ENCODE results near the gene PTPRF.

Gene PTPRF

DNA sequence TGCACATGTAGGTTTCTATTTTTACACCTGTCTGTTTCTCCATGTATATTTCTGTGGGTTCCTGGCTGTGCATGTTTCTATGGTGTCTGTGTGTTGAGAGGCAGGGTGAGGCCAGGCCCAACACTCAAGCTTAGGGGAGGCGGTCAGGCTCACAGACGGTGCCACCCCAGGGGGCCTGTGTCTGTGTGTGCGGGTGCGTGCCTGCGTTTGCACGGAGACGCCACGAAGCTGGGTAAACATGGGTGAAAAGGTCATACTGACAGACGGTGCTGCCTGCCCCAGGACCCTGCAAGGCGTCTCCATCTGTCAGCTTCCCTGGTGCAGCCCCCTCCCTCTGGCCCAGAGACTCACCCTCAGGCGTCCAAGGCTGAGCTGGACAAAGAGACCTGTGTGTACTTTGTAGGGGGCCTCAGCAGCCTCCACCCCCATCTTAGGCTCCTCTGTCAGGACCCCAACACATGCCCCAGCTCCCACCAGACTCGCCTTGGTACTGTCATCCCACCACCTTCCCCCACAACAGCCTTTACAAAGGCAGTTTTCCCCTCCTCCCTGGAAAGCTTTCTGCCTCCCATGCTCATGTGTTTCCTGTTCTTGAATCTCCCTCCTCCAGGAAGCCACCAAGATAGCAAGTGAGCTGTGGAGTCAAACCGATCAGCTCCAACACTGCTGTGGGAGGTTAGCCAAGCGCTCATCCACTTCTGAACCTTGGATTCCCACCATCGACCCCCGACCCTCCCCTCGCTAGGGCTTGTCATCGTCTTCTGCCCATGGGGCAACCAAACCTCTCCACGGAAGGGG is 34.1 kb downstream of the PTPRF start:
- no peak for TF ChIP-seq ZFX (IDR thresholded peaks at IDR 0.05; ENCODE audit: borderline replicate concordance)
- TF ChIP-seq, protein P1, sequence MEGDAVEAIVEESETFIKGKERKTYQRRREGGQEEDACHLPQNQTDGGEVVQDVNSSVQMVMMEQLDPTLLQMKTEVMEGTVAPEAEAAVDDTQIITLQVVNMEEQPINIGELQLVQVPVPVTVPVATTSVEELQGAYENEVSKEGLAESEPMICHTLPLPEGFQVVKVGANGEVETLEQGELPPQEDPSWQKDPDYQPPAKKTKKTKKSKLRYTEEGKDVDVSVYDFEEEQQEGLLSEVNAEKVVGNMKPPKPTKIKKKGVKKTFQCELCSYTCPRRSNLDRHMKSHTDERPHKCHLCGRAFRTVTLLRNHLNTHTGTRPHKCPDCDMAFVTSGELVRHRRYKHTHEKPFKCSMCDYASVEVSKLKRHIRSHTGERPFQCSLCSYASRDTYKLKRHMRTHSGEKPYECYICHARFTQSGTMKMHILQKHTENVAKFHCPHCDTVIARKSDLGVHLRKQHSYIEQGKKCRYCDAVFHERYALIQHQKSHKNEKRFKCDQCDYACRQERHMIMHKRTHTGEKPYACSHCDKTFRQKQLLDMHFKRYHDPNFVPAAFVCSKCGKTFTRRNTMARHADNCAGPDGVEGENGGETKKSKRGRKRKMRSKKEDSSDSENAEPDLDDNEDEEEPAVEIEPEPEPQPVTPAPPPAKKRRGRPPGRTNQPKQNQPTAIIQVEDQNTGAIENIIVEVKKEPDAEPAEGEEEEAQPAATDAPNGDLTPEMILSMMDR (IDR thresholded peaks at IDR 0.05): no peak
- no peak overlapping the region for H3K27ac ChIP-seq

GRCh38 chr1:43565600-43566360 is 35.1 kb downstream of the PTPRF start:
- TF ChIP-seq, protein P1 (IDR thresholded peaks at IDR 0.05): no peak
- TF ChIP-seq ZFX (IDR thresholded peaks at IDR 0.05; ENCODE audit: borderline replicate concordance): no peak
- H3K27ac ChIP-seq: no peak overlapping the region

DNA sequence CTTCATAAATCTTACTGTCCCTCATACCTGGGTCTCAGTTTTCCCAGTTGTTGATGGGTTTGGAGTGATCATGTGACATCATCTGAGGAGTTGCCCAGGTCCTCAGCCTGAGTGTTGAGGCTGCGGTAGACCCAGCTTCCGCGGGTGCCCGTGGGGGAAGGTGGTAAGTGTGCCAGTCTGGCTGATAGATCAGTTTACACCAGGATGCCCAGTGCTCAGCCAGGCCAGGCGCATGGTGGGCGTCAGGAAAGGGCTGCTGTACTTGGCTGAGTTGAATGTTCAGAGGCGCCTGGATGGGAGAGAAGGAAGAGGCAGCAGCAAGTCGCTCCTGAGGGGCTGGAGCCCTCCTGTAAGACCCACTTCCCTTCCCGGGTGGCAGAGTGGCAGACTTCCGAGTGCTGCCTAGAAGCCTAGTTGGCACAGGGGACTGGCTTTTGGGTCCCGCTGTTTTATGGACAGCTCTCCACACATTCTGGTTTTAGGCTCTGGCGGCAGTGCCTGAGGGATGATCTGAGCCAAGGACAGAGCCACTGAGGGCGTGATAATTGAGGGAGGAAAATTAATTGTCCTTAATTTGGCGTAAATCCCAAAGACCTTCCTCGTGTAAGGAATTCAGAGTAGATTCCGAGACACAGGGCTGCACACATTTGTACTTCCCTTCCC is 35.8 kb downstream of the PTPRF start:
- TF ChIP-seq ZFX (IDR thresholded peaks at IDR 0.05; ENCODE audit: borderline replicate concordance): no peak
- TF ChIP-seq, protein P1 (IDR thresholded peaks at IDR 0.05): no peak
- H3K27ac ChIP-seq: no peak overlapping the region

DNA sequence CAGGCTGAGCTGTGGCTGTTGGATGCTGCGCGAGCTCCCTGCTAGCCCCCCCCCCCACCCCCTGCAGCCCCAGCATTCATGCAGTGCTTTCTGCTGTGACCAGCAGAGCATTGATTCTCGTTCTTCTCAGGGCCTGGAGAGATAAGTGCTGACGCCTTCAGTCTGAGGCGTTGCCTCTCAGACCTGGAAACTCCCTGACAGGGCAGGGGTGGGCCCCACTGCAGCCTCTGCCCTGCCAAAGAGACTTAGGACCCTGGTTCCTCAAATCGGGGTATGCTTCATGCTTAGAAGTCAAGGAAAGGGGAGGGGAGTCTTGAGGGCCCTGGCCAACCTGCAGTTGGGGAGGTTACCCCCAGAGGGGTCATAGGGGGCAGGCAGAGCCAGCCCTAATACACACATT is 38.5 kb downstream of the PTPRF start:
- H3K27ac ChIP-seq: no peak overlapping the region
- TF ChIP-seq, protein P1 (IDR thresholded peaks at IDR 0.05): no peak
- no peak for TF ChIP-seq ZFX (IDR thresholded peaks at IDR 0.05; ENCODE audit: borderline replicate concordance)

- no peak overlapping the region for H3K27ac ChIP-seq
- TF ChIP-seq, protein P1 (IDR thresholded peaks at IDR 0.05): no peak
These were observed 39.6 kb downstream of the PTPRF start for GRCh38 chr1:43570277-43570676.

GRCh38 chr1:43570715-43571114 is 40.0 kb downstream of the PTPRF start:
- TF ChIP-seq, protein P1 (IDR thresholded peaks at IDR 0.05): no peak
- no peak for TF ChIP-seq ZFX (IDR thresholded peaks at IDR 0.05; ENCODE audit: borderline replicate concordance)
- no peak overlapping the region for H3K27ac ChIP-seq

Data from 22Rv1 (cell line).